Measurements from ENCODE around the gene SEMA3D.

DNA sequence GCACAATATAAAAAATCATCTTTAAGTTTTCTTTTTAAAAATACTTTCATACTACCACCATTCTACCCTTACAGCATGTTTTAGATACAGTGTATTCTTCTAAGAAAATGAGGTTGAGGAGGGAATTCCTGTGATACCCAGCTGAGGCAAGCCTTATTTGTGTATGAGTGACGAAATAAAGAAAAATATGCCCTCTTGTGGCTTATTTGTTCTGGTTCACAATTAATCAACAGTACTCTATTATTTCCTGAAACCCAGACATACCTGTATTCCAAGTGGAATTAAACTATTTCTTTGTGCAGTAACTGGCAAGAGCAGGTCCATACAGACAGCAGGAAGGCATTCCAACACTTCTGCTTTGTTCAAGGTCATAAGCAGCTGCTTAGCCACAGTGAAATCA is 4.5 kb upstream of the SEMA3D start:
- TF ChIP-seq POLR2AphosphoS5 (IDR thresholded peaks at IDR 0.05; ENCODE audit: low read depth, low read length): no peak
- no peak for TF ChIP-seq POLR2A (IDR thresholded peaks at IDR 0.05; ENCODE audit: low read depth, low read length)
